ENCODE data around the gene FRAT1. TPM values are rescaled to one million over a fixed set of nuclear protein-coding genes. Genes with fewer than 3 reads are reported as not detected.

Gene FRAT1
- total RNA-seq, 4 donors from 2014 or later = 4.2 to 22.9 (median 5.9) TPM

GRCh38 chr10:97367126-97367649 lies 48.1 kb downstream of the FRAT1 start:
- no peak for DNase-seq (ENCODE audit: low spot score)
- ATAC-seq (ENCODE audit: low FRiP score) = no peak
- no peak for TF ChIP-seq CTCF (IDR thresholded peaks at IDR 0.05)

Small RNA genes lying within 50 kb of the gene (small RNA-seq; reads per million reads assigned to genes)
- gene RF00017 = not detected

Other genes starting within 250 kb of the FRAT1 start
- gene SLIT1, start 133.3 kb upstream of the FRAT1 start, total RNA-seq = 1 to 10 TPM in 1 of 4 donors, under 1 TPM in 3; 0.12 to 1.1 (median 0.28) TPM
- 10 to 100 TPM in 1 of 4 donors, 1 to 10 TPM in 3; 4.5 to 19.4 (median 5.3) TPM for gene ARHGAP19, start 26.6 kb upstream of the FRAT1 start, total RNA-seq
- gene FRAT2, start 15.5 kb downstream of the FRAT1 start, total RNA-seq = 10 to 100 TPM in 3 of 4 donors, 1 to 10 TPM in 1; 8.4 to 32.9 (median 14.2) TPM
- gene RRP12, start 82.1 kb downstream of the FRAT1 start, total RNA-seq = 10 to 100 TPM; 14.2 to 89.3 (median 18.7) TPM
- 100 to 1,000 TPM; 158 to 217 (median 207) TPM for gene PGAM1, start 106.9 kb downstream of the FRAT1 start, total RNA-seq
- gene EXOSC1, start 126.7 kb downstream of the FRAT1 start, total RNA-seq = 10 to 100 TPM; 17.4 to 25.9 (median 21.3) TPM
- gene ZDHHC16, start 126.9 kb downstream of the FRAT1 start, total RNA-seq = 10 to 100 TPM; 27.7 to 43.5 (median 34.4) TPM
- gene MMS19, start 179.2 kb downstream of the FRAT1 start, total RNA-seq = 100 to 1,000 TPM in 1 of 4 donors, 10 to 100 TPM in 3; 44.4 to 117 (median 64.7) TPM
- 10 to 100 TPM; 15.6 to 22.8 (median 19.2) TPM for gene UBTD1, start 179.7 kb downstream of the FRAT1 start, total RNA-seq

Data from omental fat pad (tissue), 4 donors.